KOPT-K1 (cell line): ENCODE results near the gene ETV7.
"Not testable (repeated sequence)": the region's sequence is repeated elsewhere in the genome, so short reads cannot be mapped to it uniquely, and the experiment has no call there.

Source experiments
- H3K27ac ChIP-seq: fragments of 200-600 bp; sonication (generic); 2 replicates; pipeline ENCODE4 v1.5.1; 2016; ENCODE audit warnings: antibody characterized with exemption, mild to moderate bottlenecking, low read depth, low read length; ENCODE audit not compliant: poor library complexity, severe bottlenecking
- H3K36me3 ChIP-seq: fragments of 200-600 bp; sonication (generic); 2 replicates; pipeline ENCODE4 v1.5.1; 2017; ENCODE audit warnings: antibody characterized with exemption, mild to moderate bottlenecking, low read length, moderate library complexity; ENCODE audit not compliant: insufficient read depth
- H3K9me3 ChIP-seq: fragments of 200-600 bp; sonication (generic); 2 replicates; pipeline ENCODE4 v1.5.1; 2017; ENCODE audit warnings: antibody characterized with exemption, low read length, mild to moderate bottlenecking; ENCODE audit not compliant: insufficient read depth, poor library complexity, severe bottlenecking

The ETV7 gene

GRCh38 chr6:36345681-36346466 is 41.6 kb downstream of the ETV7 start:
- no peaks in the 10 kb centered on the region for H3K9me3 ChIP-seq
- H3K27ac ChIP-seq = no peak overlapping the region
- no peaks in the 10 kb centered on the region for H3K36me3 ChIP-seq

GRCh38 chr6:36343109-36343680 is 44.3 kb downstream of the ETV7 start:
- Histone ChIP-seq H3K9me3 (no peaks in the 10 kb centered on the region), H3K36me3 (no peaks in the 10 kb centered on the region), H3K27ac (no peak overlapping the region)

- Histone ChIP-seq H3K27ac (no peak overlapping the region), H3K36me3 (no peaks in the 10 kb centered on the region), H3K9me3 (no peaks in the 10 kb centered on the region)
Observed at GRCh38 chr6:36340618-36341454, 46.6 kb downstream of the ETV7 start.

- H3K36me3 ChIP-seq = no peaks in the 10 kb centered on the region
- H3K27ac ChIP-seq = no peak overlapping the region
- no peaks in the 10 kb centered on the region for H3K9me3 ChIP-seq
Observed at GRCh38 chr6:36340306-36340617, 47.2 kb downstream of the ETV7 start.

- H3K36me3 ChIP-seq = no peaks in the 10 kb centered on the region
- no peaks in the 10 kb centered on the region for H3K9me3 ChIP-seq
- H3K27ac ChIP-seq = no peak overlapping the region
Observed at GRCh38 chr6:36339146-36339545, 48.3 kb downstream of the ETV7 start.

GRCh38 chr6:36338223-36338622 is 49.2 kb downstream of the ETV7 start:
- not testable (repeated sequence) for H3K36me3 ChIP-seq, H3K27ac ChIP-seq, H3K9me3 ChIP-seq

GRCh38 chr6:36337814-36338213 is 49.7 kb downstream of the ETV7 start:
- H3K9me3 ChIP-seq = no peaks in the 10 kb centered on the region
- H3K36me3 ChIP-seq = no peaks in the 10 kb centered on the region
- no peak overlapping the region for H3K27ac ChIP-seq

- no peak within 1 kb of the TSS for H3K27ac ChIP-seq
- no peaks in the 10 kb centered on the region for H3K36me3 ChIP-seq
- H3K9me3 ChIP-seq = no peaks in the 10 kb centered on the region
Observed at GRCh38 chr6:36336779-36337241, 50.7 kb downstream of the ETV7 start, which contains the start of gene BNIP5. Gene BNIP5, minus strand, starts transcription at chr6:36336888. Its CDS starts 6,198 bp downstream, at chr6:36330690.

- no peaks in the 10 kb centered on the region for H3K36me3 ChIP-seq
- no peak overlapping the region for H3K27ac ChIP-seq
- no peaks in the 10 kb centered on the region for H3K9me3 ChIP-seq
Observed at GRCh38 chr6:36336208-36336710, 51.2 kb downstream of the ETV7 start.

GRCh38 chr6:36335465-36336207 is 51.8 kb downstream of the ETV7 start:
- Histone ChIP-seq H3K27ac (no peak overlapping the region), H3K9me3 (no peaks in the 10 kb centered on the region)

GRCh38 chr6:36334832-36335459 is 52.5 kb downstream of the ETV7 start:
- no peaks in the 10 kb centered on the region for H3K9me3 ChIP-seq
- H3K27ac ChIP-seq = no peak overlapping the region
- no peaks in the 10 kb centered on the region for H3K36me3 ChIP-seq

More at GRCh38 chr6:36335465-36336207, 51.8 kb downstream of the ETV7 start:
- H3K36me3 ChIP-seq = no peaks in the 10 kb centered on the region

- H3K9me3 ChIP-seq = no peaks in the 10 kb centered on the region
- H3K36me3 ChIP-seq = no peaks in the 10 kb centered on the region
- no peak overlapping the region for H3K27ac ChIP-seq
Observed at GRCh38 chr6:36333931-36334725, 53.3 kb downstream of the ETV7 start.

GRCh38 chr6:36333171-36333895 is 54.1 kb downstream of the ETV7 start:
- Histone ChIP-seq H3K9me3 (no peaks in the 10 kb centered on the region), H3K36me3 (no peaks in the 10 kb centered on the region), H3K27ac (no peak overlapping the region)
